HG03520 (cell line): ENCODE data around the gene DEK.
A peak's percentile ranks its signal among the peaks of the same experiment; 100 is the strongest.
"Not testable (repeated sequence)": the region's sequence is repeated elsewhere in the genome, so short reads cannot be mapped to it uniquely, and the experiment has no call there.

Experiments
- ATAC-seq: cut with Tn5 transposase; IDR thresholded peaks from one replicate; pipeline ENCODE4 v1.9.1; 2021; ENCODE audit warnings: mild to moderate bottlenecking, moderate library complexity; ENCODE audit not compliant: unreplicated experiment

The DEK gene

GRCh38 chr6:18264219-18264922 lies at the start of gene DEK:
Gene DEK (minus strand): TSS chr6:18264530. CDS start chr6:18263987, 543 bp downstream.
- peak; percentile 30 for ATAC-seq

GRCh38 chr6:18312368-18312767 lies 48.0 kb upstream of the DEK start:
- no peak for ATAC-seq

GRCh38 chr6:18310010-18310409 lies 45.7 kb upstream of the DEK start:
- not testable (repeated sequence) for ATAC-seq

GRCh38 chr6:18309046-18309445 lies 44.7 kb upstream of the DEK start:
- ATAC-seq: no peak

- ATAC-seq: no peak
Observed at GRCh38 chr6:18308070-18308735, 43.9 kb upstream of the DEK start.

- no peak for ATAC-seq
Observed at GRCh38 chr6:18306977-18307376, 42.6 kb upstream of the DEK start.

- ATAC-seq: no peak
Observed at GRCh38 chr6:18302561-18303439, 38.5 kb upstream of the DEK start.

GRCh38 chr6:18293076-18293904 lies 29.0 kb upstream of the DEK start:
- no peak for ATAC-seq

GRCh38 chr6:18289283-18289682 lies 25.0 kb upstream of the DEK start:
- ATAC-seq: no peak

- no peak for ATAC-seq
Observed at GRCh38 chr6:18284261-18284660, 19.9 kb upstream of the DEK start.

- no peak for ATAC-seq
Observed at GRCh38 chr6:18281564-18281963, 17.2 kb upstream of the DEK start.

GRCh38 chr6:18280084-18280483 lies 15.8 kb upstream of the DEK start:
- ATAC-seq: no peak

- ATAC-seq: no peak
Observed at GRCh38 chr6:18279422-18279821, 15.1 kb upstream of the DEK start.

- ATAC-seq: no peak
Observed at GRCh38 chr6:18277237-18278006, 13.1 kb upstream of the DEK start.

GRCh38 chr6:18276610-18277236 lies 12.4 kb upstream of the DEK start:
- no peak for ATAC-seq

GRCh38 chr6:18270216-18270615 lies 5.9 kb upstream of the DEK start:
- no peak for ATAC-seq

- ATAC-seq: no peak
Observed at GRCh38 chr6:18269717-18270116, 5.4 kb upstream of the DEK start.

- no peak for ATAC-seq
Observed at GRCh38 chr6:18269253-18269652, 4.9 kb upstream of the DEK start.

- no peak for ATAC-seq
Observed at GRCh38 chr6:18268066-18268465, 3.7 kb upstream of the DEK start.

GRCh38 chr6:18266523-18266912 lies 2.2 kb upstream of the DEK start:
- ATAC-seq: no peak
